Spleen (tissue), 11 donors: ENCODE data around the gene ATG5. TPM values are rescaled to one million over a fixed set of nuclear protein-coding genes. Genes with fewer than 3 reads are reported as not detected.

Source experiments
- DNase-seq: peaks from one replicate; pipeline ENCODE4 v3.0.0-alpha.2; 2020
- H3K27ac ChIP-seq, 8 donors: fragments of 200-600 bp; sonication (generic) in 7 of 8; 1 replicate in 4 of 8; 2 replicates in 4 of 8; pipeline versions ENCODE4 v1.5.0 to v1.8.0; 2016 to 2021; ENCODE audit warnings: inconsistent platforms in 4 of 8, mild to moderate bottlenecking in 4 of 8, moderate library complexity in 1 of 8
- H3K27me3 ChIP-seq, 7 donors: fragments of 200-600 bp; sonication (generic) in 6 of 7; replicated peaks in 1 of 7; 1 replicate in 4 of 7; 2 replicates in 3 of 7; pipeline versions ENCODE4 v1.5.0 to v1.8.0; 2016 to 2021; ENCODE audit warnings: inconsistent platforms in 3 of 7, mild to moderate bottlenecking in 1 of 7
- H3K36me3 ChIP-seq, 6 donors: fragments of 200-600 bp; sonication (generic) in 5 of 6; 1 replicate in 4 of 6; 2 replicates in 2 of 6; pipeline versions ENCODE4 v1.5.0 to v1.8.0; 2016 to 2021; ENCODE audit warnings: inconsistent platforms in 2 of 6
- H3K4me1 ChIP-seq, 6 donors: fragments of 200-600 bp; sonication (generic) in 5 of 6; 1 replicate in 3 of 6; 2 replicates in 3 of 6; pipeline versions ENCODE4 v1.5.0 to v1.8.0; 2016 to 2021; ENCODE audit warnings: inconsistent platforms in 3 of 6
- H3K4me3 ChIP-seq, 8 donors: fragments of 200-600 bp; sonication (generic) in 7 of 8; 1 replicate in 4 of 8; 2 replicates in 4 of 8; pipeline versions ENCODE4 v1.5.0 to v1.8.0; 2016 to 2021; ENCODE audit warnings: inconsistent platforms in 4 of 8, mild to moderate bottlenecking in 4 of 8, moderate library complexity in 2 of 8
- H3K9me3 ChIP-seq, 8 donors: fragments of 200-600 bp; sonication (generic) in 7 of 8; 1 replicate in 4 of 8; 2 replicates in 4 of 8; pipeline versions ENCODE4 v1.5.0 to v1.8.0; 2016 to 2021; ENCODE audit warnings: inconsistent platforms in 4 of 8
- POLR2A ChIP-seq, 3 donors: fragments of 450-650 bp; IDR thresholded peaks; one replicate each; pipeline ENCODE4 v1.5.1; 2017; ENCODE audit warnings: antibody characterized with exemption in 3 of 3, mild to moderate bottlenecking in 1 of 3
- POLR2AphosphoS5 ChIP-seq, 3 donors: sonication (generic); formaldehyde crosslinking; IDR thresholded peaks; one replicate each; pipeline ENCODE4 v1.5.1; 2017; ENCODE audit warnings: antibody characterized with exemption in 3 of 3
- WGBS, 5 donors: extraction: QIAGEN DNeasy Blood & Tissue Kit in 3 of 5; methylation state at CpG; one replicate each; pipeline versions ENCODE4 v1.1.5 to v1.1.7; 2013 to 2018; 5-methylcytosine and 5-hydroxymethylcytosine counted together
- intact Hi-C: fragments of 100-400 bp; cut with DNase I; formaldehyde crosslinking; loops from one replicate; pipeline ENCODE4 v1.15.0; 2023; ENCODE audit warnings: low total_unique reads
- polyA plus RNA-seq, 3 donors: library from polyadenylated mRNA; stranded (reverse); fragments of 200-250 nt; gene quantifications; one replicate each; pipeline ENCODE4 v1.2.1, GENCODE V29; 2013
- total RNA-seq, 7 donors: library from RNA; depleted of rRNA in 3 of 7; stranded (reverse); fragments of >200 nt in 3 of 7; fragmentation: NEBNext Ultra II Directional in 4 of 7; extraction: Animal tissue kit (Norgen Biotek cat#: 25700) in 4 of 7; gene quantifications; one replicate each; pipeline versions ENCODE4 v1.1.0 to v1.2.1, GENCODE V29; 2016 to 2021
- TF ChIP-seq, protein P1 (sequence below), 11 experiments: fragments of 200-600 bp in 7 of 11; fragments of 450-650 bp in 4 of 11; sonication (generic) in 4 of 11; IDR thresholded peaks in 8 of 11; conservative IDR thresholded peaks in 3 of 11; 1 replicate in 7 of 11; 2 replicates in 4 of 11; pipeline versions ENCODE4 v1.4.0 to v1.8.0; 2016 to 2021; ENCODE audit warnings: antibody characterized with exemption in 11 of 11, inconsistent platforms in 4 of 11, mild to moderate bottlenecking in 1 of 11
- donor health status: healthy with polysubstance abuse.
- donor health status: DM: no; HTN: no; CAD: no; lungs with moderate emphysema.
- donor health status: DM: no; HTN: no; CAD: no.
- donor health status: Bipolar disorder and iron deficiency.
- donor health status: healthy.
- donor health status: DM: no; HTN: no; CAD: no.
- donor health status: DM: yes; HTN: yes; CAD: no.

ATG5 gene
- total and polyA plus RNA-seq, 10 donors: 12.1 to 41.6 (median 27.7) TPM

GRCh38 chr6:106250953-106251352 lies 74.6 kb downstream of the ATG5 start:
- peaks cover 0 to 9% (median 0%) of the 10 kb centered on the region in 6 donors for H3K4me1 ChIP-seq
- no peak overlapping the region for H3K4me3 ChIP-seq
- no peak for DNase-seq
- no peak overlapping the region for H3K27ac ChIP-seq
- no peaks in the 10 kb centered on the region for H3K27me3 ChIP-seq
- TF ChIP-seq POLR2A (IDR thresholded peaks at IDR 0.05) (no peak), POLR2AphosphoS5 (IDR thresholded peaks at IDR 0.05) (no peak)
- TF ChIP-seq, protein P1, sequence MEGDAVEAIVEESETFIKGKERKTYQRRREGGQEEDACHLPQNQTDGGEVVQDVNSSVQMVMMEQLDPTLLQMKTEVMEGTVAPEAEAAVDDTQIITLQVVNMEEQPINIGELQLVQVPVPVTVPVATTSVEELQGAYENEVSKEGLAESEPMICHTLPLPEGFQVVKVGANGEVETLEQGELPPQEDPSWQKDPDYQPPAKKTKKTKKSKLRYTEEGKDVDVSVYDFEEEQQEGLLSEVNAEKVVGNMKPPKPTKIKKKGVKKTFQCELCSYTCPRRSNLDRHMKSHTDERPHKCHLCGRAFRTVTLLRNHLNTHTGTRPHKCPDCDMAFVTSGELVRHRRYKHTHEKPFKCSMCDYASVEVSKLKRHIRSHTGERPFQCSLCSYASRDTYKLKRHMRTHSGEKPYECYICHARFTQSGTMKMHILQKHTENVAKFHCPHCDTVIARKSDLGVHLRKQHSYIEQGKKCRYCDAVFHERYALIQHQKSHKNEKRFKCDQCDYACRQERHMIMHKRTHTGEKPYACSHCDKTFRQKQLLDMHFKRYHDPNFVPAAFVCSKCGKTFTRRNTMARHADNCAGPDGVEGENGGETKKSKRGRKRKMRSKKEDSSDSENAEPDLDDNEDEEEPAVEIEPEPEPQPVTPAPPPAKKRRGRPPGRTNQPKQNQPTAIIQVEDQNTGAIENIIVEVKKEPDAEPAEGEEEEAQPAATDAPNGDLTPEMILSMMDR (IDR thresholded peaks at IDR 0.05 in 8 of 11, conservative IDR thresholded peaks at IDR 0.05 in 3 of 11): no peak
- intact Hi-C loops: no loop called here
- H3K9me3 ChIP-seq: no peaks in the 10 kb centered on the region
- WGBS, 5 donors: 95 to 99% (median 96%) methylated on average over 4 of the region's 4 CpGs
- peaks cover 0 to 24% (median 7%) of the 10 kb centered on the region in 6 donors for H3K36me3 ChIP-seq

- intact Hi-C loops: no loop called here
- TF ChIP-seq POLR2A (IDR thresholded peaks at IDR 0.05) (no peak), POLR2AphosphoS5 (IDR thresholded peaks at IDR 0.05) (no peak)
- TF ChIP-seq, protein P1 (IDR thresholded peaks at IDR 0.05 in 8 of 11, conservative IDR thresholded peaks at IDR 0.05 in 3 of 11): no peak
Measured at GRCh38 chr6:106249658-106250057, 75.9 kb downstream of the ATG5 start.

DNA sequence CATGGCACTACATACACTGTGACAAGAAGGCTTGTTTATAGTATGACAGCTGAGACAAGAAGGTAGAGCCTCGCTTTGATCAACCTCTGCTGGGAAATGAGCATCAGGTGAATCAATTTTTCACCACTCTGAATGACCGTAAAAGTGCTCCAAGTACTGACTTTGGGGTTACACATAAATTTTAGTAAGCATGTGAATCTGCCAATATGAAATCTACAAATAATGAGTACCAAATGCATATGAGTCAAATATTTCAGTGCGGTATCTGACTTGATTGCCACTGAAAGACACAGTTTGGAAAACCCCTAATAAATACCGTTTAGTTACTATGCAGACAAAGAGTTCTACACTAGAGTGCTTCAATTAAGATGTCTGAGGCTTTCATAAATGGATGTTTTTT lies 77.8 kb downstream of the ATG5 start:
- intact Hi-C loops: no loop called here

More at GRCh38 chr6:106249658-106250057, 75.9 kb downstream of the ATG5 start:
- 78 to 92% (median 88%) methylated on average over 1 of the region's 1 CpG for WGBS, 5 donors
- no peak for DNase-seq
- Histone ChIP-seq H3K36me3 (peaks cover 0 to 26% (median 7%) of the 10 kb centered on the region in 6 donors), H3K9me3 (no peaks in the 10 kb centered on the region), H3K27ac (no peak overlapping the region), H3K27me3 (no peaks in the 10 kb centered on the region), H3K4me3 (no peak overlapping the region), H3K4me1 (peaks cover 0 to 13% (median 0%) of the 10 kb centered on the region in 6 donors)

DNA sequence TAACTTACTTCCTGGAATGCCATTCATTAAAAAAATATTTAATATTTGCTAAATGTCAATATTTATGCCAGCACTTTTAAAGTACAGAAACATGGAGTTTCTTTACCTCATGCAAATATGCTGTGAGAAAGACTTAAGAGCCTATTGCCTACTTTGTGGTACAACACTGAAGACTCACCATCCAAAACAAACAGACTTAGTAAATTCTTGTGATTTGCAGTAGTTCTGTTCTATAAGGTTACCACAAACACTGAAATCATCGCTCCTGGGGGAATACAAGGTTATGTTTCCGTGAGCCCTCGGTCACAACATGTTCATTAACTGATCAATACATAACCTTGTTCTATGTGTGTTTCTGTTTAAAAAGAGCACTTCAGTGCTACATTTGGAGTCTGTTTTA lies 78.3 kb downstream of the ATG5 start:
- DNase-seq: no peak
- H3K27ac ChIP-seq: no peak overlapping the region
- peaks cover 0 to 13% (median 0%) of the 10 kb centered on the region in 6 donors for H3K4me1 ChIP-seq
- no peaks in the 10 kb centered on the region for H3K27me3 ChIP-seq
- H3K4me3 ChIP-seq: no peak overlapping the region
- no peaks in the 10 kb centered on the region for H3K9me3 ChIP-seq
- intact Hi-C loops: no loop called here
- WGBS, 5 donors: 79 to 93% (median 88%) methylated on average over 3 of the region's 3 CpGs
- no peak for TF ChIP-seq POLR2A (IDR thresholded peaks at IDR 0.05)
- TF ChIP-seq POLR2AphosphoS5 (IDR thresholded peaks at IDR 0.05): no peak
- TF ChIP-seq, protein P1 (IDR thresholded peaks at IDR 0.05 in 8 of 11, conservative IDR thresholded peaks at IDR 0.05 in 3 of 11): no peak
- peaks cover 0 to 36% (median 7%) of the 10 kb centered on the region in 6 donors for H3K36me3 ChIP-seq

More for the DNA sequence above, 77.8 kb downstream of the ATG5 start:
- H3K9me3 ChIP-seq: no peaks in the 10 kb centered on the region
- no peak for TF ChIP-seq POLR2A (IDR thresholded peaks at IDR 0.05)
- no peak for TF ChIP-seq POLR2AphosphoS5 (IDR thresholded peaks at IDR 0.05)
- TF ChIP-seq, protein P1 (IDR thresholded peaks at IDR 0.05 in 8 of 11, conservative IDR thresholded peaks at IDR 0.05 in 3 of 11): no peak
- H3K27ac ChIP-seq: no peak overlapping the region
- peaks cover 0 to 34% (median 7%) of the 10 kb centered on the region in 6 donors for H3K36me3 ChIP-seq
- 61 to 87% (median 80%) methylated on average over 4 of the region's 4 CpGs for WGBS, 5 donors
- DNase-seq: no peak
- no peak overlapping the region for H3K4me3 ChIP-seq
- no peaks in the 10 kb centered on the region for H3K27me3 ChIP-seq
- peaks cover 0 to 13% (median 0%) of the 10 kb centered on the region in 6 donors for H3K4me1 ChIP-seq
